Neural crest cell (in vitro differentiated cells): ENCODE results near the gene INTS13. TPM values are rescaled to one million over a fixed set of nuclear protein-coding genes. Genes with fewer than 3 reads are reported as not detected.
"Not testable (repeated sequence)": the region's sequence is repeated elsewhere in the genome, so short reads cannot be mapped to it uniquely, and the experiment has no call there.

Experiments
- DNase-seq: peaks from one replicate; pipeline ENCODE4 v3.0.0; 2021; ENCODE audit warnings: low read depth, mixed read lengths, low spot score
- H3K27ac Mint-ChIP-seq: one replicate; pipeline ENCODE4 v1.8.0; 2021; ENCODE audit warnings: mild to moderate bottlenecking, mixed read lengths; ENCODE audit not compliant: unreplicated experiment
- H3K27me3 Mint-ChIP-seq: 2 replicates; pipeline ENCODE4 v1.8.0; 2021; ENCODE audit warnings: low read depth, mild to moderate bottlenecking, mixed read lengths
- H3K36me3 Mint-ChIP-seq: 2 replicates; pipeline ENCODE4 v1.8.0; 2021; ENCODE audit warnings: low read depth, mild to moderate bottlenecking, mixed read lengths
- H3K4me1 Mint-ChIP-seq: 2 replicates; pipeline ENCODE4 v1.8.0; 2021; ENCODE audit warnings: mixed read lengths
- H3K4me3 Mint-ChIP-seq: one replicate; pipeline ENCODE4 v1.8.0; 2021; ENCODE audit warnings: mild to moderate bottlenecking, mixed read lengths
- H3K9me3 Mint-ChIP-seq: 2 replicates; pipeline ENCODE4 v1.8.0; 2021; ENCODE audit warnings: mixed read lengths
- total RNA-seq: library from RNA; stranded (reverse); gene quantifications from 2 replicates; pipeline ENCODE4 v1.2.1, GENCODE V29; 2021
- TF ChIP-seq, protein P1 (sequence below): fragments of 200-600 bp; sonication (generic); conservative IDR thresholded peaks from 2 replicates; pipeline ENCODE4 v1.5.0; 2021; ENCODE audit warnings: antibody characterized with exemption, mild to moderate bottlenecking

INTS13 gene
- total RNA-seq, 1 donor from 2014 or later = 30.6 TPM

- peak overlapping the region; percentile 2 for H3K4me3 Mint-ChIP-seq
- peak; percentile 4 for DNase-seq
- H3K27me3 Mint-ChIP-seq = no peaks in the 10 kb centered on the region
- TF ChIP-seq, protein P1, sequence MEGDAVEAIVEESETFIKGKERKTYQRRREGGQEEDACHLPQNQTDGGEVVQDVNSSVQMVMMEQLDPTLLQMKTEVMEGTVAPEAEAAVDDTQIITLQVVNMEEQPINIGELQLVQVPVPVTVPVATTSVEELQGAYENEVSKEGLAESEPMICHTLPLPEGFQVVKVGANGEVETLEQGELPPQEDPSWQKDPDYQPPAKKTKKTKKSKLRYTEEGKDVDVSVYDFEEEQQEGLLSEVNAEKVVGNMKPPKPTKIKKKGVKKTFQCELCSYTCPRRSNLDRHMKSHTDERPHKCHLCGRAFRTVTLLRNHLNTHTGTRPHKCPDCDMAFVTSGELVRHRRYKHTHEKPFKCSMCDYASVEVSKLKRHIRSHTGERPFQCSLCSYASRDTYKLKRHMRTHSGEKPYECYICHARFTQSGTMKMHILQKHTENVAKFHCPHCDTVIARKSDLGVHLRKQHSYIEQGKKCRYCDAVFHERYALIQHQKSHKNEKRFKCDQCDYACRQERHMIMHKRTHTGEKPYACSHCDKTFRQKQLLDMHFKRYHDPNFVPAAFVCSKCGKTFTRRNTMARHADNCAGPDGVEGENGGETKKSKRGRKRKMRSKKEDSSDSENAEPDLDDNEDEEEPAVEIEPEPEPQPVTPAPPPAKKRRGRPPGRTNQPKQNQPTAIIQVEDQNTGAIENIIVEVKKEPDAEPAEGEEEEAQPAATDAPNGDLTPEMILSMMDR = no peak
- no peaks in the 10 kb centered on the region for H3K9me3 Mint-ChIP-seq
- H3K36me3 Mint-ChIP-seq = peaks cover 8% of the 10 kb centered on the region
- H3K27ac Mint-ChIP-seq = peak overlapping the region; percentile 58
- H3K4me1 Mint-ChIP-seq = peaks cover 21% of the 10 kb centered on the region
Observed at GRCh38 chr12:26918321-26919215, 19.2 kb downstream of the INTS13 start.

- TF ChIP-seq, protein P1 = no peak
- Mint-ChIP-seq H3K27ac (no peak overlapping the region), H3K4me1 (no peaks in the 10 kb centered on the region), H3K4me3 (no peak overlapping the region), H3K9me3 (peaks cover 6% of the 10 kb centered on the region), H3K36me3 (peaks cover 31% of the 10 kb centered on the region), H3K27me3 (no peaks in the 10 kb centered on the region)
- no peak for DNase-seq
Observed at GRCh38 chr12:26906704-26907103, 31.1 kb downstream of the INTS13 start.

DNA sequence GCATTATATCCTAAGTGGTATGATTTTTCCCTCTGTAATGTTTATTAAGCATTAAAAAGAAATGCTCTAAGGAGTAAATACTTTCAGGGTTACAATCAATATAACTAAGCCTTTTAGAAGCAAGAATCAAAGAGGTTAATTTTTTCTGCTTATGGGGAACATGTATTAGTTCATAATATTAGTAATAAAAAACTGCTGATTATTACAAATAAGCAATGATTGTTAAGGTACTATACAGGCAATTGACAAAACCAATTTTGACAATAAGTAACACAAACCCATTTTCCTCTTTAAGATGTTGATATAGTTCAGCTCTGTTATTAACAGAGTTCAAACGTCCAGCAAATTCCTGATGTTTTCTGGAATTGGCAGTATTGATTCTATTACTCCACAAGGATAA lies 31.8 kb downstream of the INTS13 start:
- Mint-ChIP-seq H3K27ac (no peak overlapping the region), H3K4me3 (no peak overlapping the region), H3K36me3 (peaks cover 36% of the 10 kb centered on the region), H3K9me3 (peaks cover 6% of the 10 kb centered on the region), H3K4me1 (no peaks in the 10 kb centered on the region), H3K27me3 (no peaks in the 10 kb centered on the region)
- DNase-seq = no peak
- TF ChIP-seq, protein P1 = no peak

GRCh38 chr12:26903396-26903795 lies 34.4 kb downstream of the INTS13 start:
- not testable (repeated sequence) for DNase-seq, H3K4me3 Mint-ChIP-seq, H3K9me3 Mint-ChIP-seq, H3K4me1 Mint-ChIP-seq, H3K27ac Mint-ChIP-seq, H3K27me3 Mint-ChIP-seq
- peaks cover 44% of the 10 kb centered on the region for H3K36me3 Mint-ChIP-seq

DNA sequence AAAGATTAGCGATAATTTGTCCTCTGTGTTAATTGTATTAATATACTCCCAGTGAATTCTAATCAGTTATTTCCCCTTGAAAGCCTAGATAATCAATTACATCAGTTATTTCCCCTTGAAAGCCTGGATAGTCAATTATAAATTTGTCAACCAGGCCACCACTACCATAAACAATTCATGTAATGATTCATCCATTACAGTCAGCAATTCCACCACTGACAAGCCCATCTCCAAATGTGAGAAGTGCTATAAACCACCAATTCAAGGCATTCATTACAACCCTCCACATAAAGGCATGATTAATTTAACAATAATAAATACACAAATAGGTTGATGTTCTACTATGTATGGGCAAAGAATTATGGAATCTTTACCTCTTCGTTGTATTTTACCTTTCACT lies 40.9 kb downstream of the INTS13 start:
- Mint-ChIP-seq H3K27me3 (no peaks in the 10 kb centered on the region), H3K36me3 (peaks cover 20% of the 10 kb centered on the region), H3K9me3 (peaks cover under 1% of the 10 kb centered on the region), H3K4me3 (no peak overlapping the region), H3K4me1 (no peaks in the 10 kb centered on the region), H3K27ac (no peak overlapping the region)
- TF ChIP-seq, protein P1 = no peak
- DNase-seq = no peak

DNA sequence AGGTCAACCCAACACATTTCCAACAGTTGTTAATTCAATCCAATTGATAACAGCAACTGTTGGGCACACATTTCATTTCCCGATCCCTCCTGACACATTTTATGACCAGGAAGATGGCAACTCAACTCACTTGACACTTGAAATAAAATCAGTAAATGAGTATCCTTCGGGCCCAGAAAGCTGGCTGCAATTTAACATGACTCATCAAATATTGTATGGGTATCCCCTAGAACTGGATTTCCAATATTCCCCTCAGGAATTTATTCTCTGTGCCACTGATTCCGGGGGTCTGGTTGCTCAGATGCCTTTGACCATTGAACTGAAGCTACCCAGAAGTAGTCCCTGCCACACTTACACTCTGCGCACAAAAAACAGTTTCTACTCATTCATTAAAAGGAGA lies 42.1 kb downstream of the INTS13 start:
- Mint-ChIP-seq H3K4me1 (no peaks in the 10 kb centered on the region), H3K27ac (no peak overlapping the region), H3K4me3 (no peak overlapping the region), H3K36me3 (peaks cover 10% of the 10 kb centered on the region), H3K27me3 (no peaks in the 10 kb centered on the region), H3K9me3 (no peaks in the 10 kb centered on the region)
- DNase-seq = no peak
- TF ChIP-seq, protein P1 = no peak
